Measurements from ENCODE around the gene RPL22.

RPL22 gene

DNA sequence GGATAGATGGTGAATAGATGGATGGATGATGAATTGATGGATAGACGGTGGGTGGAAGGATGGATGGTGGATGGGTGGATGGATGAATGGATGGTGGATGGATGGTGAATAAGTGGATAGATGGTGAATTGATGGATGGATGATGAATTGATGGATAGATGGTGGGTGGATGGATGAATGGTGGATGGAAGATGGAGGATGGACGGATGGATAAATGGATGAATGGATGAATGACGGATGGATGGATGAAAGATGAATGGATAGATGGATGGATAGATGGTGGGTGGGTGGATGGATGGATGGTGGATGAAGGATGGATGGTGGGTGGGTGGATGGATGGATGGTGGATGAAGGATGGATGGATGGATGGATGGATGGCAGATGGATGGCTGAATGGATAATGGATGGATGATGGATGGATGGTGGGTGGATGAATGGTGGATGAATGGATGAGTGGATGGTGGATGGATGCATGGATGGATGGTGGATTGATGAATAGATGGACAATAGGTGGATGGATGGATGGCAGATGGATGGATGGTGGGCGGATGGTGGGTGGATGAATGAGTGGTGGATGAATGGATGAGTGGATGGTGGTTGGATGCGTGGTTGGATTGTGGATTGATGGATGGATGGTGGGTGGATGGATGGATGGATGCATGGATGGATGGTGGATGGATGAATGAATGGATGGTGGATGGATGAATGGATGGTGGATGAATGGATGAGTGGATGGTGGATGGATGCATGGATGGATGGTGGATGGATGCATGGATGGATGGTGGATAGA, 24.6 kb downstream of the RPL22 start:
- no peak for DNase-seq (ENCODE audit: low read depth in 2 of 2)

DNA sequence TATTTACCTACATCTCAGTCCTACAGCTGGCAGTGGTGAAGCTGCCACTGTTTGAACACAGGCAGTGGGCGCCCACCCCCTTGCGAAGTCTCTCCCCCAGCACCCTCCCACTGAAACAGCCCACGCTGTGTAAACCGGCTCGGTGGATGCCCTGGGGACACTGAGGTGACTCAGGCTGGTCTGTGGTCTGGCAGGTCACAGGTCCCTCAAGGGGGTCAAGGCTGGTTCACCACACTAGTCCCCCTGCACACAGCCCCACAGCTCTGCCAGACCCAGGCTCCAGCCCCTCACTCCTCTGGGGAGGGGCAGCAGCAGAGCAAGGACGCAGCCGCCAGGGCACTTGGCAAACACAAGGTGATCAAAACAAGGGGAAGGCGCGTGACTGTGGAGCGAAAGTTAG, 26.8 kb downstream of the RPL22 start:
- no peak for DNase-seq (ENCODE audit: low read depth in 2 of 2)

DNA sequence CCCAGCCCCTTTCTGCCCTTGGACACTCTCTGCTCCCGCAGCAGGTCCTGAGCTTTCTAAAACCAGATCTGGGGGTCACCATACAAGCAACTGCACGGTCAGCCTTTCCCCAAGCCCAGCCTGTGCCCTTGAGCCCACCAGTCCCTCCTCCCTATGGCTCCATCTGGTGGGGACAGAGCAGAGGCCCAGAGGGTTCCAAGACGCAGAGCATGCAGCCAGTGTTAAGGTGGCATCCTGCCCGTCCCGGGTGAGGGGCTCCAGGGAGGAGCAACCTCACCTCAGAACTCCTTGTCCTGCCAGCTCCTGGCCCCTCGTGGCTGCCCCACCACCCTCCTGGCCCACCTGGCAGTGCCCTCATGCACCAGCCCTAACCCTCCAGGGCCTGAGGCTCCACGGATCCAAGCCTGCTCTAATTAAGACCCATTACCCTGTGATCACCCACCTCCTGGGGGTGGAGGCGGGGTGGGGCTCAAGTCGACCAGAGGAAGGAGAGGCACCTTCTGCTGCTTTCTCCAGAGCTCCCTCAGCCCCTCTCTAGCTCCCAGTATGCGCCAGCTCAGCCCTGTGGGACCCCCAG, 27.8 kb downstream of the RPL22 start:
- no peak for DNase-seq (ENCODE audit: low read depth in 2 of 2)

DNA sequence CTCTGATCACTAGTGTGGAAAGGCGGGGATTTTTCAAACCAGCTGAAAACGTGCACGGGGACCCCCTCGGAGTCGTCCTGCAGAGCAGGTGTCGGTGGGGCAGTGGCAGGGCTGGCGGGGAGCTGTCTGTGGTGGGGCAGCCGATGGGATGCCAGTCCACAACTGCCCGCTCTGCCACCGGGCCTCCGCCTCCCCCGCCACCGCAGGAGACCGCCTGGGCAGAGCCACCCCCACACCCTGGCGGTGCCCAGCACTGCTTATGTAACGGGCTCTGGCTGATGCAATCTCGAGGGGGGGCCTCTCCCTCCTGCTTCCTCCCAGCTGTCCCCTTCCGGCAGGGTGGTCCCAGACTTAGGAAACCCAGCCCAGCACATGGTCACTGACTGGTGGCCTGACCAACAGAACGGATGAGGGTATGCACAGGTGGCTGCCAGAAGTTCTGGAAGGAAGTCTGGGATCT, 28.6 kb downstream of the RPL22 start:
- DNase-seq (ENCODE audit: low read depth in 2 of 2) = no peak

DNA sequence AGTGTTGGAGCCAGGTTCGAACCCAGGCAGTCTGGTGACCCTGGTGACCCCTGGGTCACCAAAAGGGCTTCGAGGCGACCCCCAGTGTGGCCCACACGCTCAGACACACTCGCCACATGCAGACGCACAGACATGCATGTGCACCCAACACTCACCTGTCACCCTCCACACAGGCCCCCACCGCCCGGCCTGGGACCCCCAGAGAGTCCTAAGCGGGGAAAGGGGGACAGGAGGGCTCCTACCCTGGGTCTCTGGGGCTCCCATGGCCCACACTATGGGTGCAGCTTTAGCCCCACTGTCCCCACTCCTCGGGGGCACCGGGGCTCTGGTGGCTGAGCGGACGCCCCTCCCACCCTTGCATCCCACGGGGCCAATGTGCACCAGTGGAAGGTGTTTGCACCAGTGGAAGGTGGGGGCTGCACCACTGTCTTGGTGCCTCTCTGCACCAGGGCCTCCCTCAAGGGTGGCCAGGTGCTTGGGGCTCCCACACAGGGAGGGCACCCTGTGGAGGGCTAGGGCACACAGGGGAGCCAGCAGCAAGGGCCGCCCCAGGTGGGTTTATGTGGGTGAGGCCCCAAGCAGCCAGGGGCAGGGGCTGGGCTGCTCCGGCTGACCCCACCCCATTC, 29.2 kb downstream of the RPL22 start:
- DNase-seq (ENCODE audit: low read depth in 2 of 2) = no peak

DNA sequence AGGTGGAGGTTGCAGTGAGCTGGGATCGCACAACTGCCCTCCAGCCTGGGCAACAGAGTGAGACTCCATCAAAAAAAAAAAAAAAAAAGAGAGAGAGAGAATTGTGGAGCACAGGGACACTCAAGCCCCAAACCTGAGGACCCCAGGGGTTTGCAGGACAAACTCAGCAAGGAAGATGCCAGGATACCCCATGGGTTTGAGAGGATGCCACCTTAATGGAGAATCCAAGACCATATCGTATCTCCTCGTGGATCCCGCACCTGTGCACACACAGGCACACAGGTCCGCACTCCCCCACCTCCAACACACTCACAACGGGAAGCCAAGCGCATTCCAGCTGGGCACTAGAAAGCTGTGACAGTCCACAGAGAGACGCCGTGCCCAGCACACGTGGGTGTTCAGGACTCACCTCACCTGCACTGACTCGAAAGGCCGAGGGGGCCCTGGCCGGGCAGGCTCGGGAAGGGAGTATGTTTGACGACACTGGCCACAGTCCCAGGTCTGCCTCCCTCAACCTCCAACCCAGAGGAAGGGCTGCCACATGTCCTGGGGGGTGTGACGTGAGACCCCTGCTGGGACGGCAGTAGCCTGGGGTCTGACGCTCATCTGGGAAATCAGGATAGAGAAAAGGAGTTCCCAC, 30.3 kb downstream of the RPL22 start:
- no peak for DNase-seq (ENCODE audit: low read depth in 2 of 2)

DNA sequence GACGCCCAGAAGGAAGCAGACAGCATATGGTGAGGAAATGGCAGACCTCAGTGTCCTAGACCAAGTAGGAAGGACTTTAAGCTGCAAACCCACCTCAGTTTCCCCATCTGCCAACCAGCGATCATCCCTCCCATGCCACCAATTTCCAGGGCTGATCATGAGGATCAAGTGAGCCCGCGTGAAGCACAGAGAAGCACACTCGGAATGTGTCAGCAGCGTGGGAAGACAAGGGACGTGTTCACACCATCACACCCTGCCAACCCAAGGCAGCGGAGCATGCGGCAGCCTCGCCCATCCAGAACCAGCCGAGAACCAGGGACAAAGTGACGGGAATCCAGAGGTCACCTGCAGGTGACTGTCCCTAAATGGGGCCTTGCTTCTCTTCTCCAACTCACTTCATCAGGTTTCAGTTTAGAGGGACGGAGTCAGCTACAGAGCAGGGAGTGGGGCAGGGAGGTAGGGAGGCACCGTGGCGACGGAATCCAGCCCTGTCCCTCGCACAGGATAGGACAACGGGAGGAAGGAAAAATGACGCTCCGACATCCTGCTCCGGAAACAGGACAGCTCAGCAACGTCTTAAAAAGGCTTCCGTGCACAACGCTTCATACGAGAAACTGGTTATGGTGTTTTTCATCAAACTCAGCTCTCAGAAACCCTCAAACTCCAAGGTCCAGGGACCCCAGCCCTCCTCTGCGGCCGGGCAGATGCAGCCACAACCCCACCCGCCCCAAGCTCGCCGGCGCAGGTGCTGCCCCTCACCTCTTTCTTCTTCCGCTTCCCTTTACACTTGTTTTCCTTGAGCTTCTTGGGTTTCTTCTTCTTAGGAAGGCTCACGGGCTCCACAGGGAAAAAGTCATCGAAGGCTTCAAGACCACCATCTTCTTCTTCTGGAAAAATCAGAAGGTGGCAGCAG, 31.7 kb downstream of the RPL22 start:
- DNase-seq (ENCODE audit: low read depth in 2 of 2) = no peak

DNA sequence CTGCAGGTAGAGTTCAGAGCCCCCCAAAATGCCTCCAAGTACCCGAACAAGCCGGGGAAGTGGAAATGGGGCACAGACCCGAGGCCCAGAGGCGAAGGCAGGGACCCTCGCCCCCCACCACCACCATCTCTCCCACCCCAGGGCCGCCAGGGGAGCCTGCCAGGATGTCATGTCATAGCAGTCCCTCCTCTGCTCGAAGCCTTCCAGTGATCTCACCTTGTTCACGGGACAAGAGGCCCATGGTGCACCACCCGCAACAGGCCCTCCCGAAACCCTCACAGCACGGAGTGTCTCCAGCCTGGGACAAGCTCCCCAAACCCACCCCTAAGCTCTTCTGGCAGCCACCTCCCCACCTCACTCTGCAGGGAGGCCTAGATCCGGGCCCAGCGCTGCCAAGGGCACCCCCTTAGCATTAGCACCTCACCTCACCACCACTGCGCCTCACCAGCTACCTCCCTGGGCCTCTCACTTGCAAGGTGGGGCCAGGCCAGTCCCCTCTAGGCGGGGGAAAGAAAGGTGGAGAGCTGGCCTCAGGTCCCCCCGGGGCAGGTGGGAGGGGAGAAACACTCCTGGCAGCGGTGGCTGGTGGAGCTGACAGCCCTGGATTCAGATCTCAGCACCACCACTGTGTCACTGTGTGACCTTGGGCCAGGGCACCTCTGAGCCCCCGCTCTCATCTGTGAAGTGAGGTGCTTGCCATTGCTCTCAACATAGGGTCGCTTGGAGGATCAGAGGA, 32.6 kb downstream of the RPL22 start:
- DNase-seq (ENCODE audit: low read depth in 2 of 2) = no peak

DNA sequence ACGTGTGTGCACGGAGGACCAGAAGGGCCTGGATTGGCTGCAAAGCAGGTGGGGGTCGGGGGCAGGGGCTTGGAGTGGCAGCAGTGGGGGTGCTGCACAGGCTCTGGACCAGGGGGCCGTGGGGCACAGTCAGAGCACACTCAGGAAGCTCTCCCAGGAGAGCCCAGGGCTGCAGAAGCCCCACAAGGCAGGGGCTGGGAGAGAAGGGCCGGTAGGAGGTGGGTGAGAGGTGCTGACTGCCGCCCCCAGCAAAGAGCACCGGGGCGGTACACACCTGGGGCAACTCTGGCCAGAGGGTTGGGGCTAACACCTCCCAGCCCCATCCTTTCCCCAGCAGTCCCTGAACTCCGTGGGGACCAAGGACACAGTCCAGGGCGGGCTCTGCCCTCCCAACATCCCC, 33.2 kb downstream of the RPL22 start:
- no peak for DNase-seq (ENCODE audit: low read depth in 2 of 2)

DNA sequence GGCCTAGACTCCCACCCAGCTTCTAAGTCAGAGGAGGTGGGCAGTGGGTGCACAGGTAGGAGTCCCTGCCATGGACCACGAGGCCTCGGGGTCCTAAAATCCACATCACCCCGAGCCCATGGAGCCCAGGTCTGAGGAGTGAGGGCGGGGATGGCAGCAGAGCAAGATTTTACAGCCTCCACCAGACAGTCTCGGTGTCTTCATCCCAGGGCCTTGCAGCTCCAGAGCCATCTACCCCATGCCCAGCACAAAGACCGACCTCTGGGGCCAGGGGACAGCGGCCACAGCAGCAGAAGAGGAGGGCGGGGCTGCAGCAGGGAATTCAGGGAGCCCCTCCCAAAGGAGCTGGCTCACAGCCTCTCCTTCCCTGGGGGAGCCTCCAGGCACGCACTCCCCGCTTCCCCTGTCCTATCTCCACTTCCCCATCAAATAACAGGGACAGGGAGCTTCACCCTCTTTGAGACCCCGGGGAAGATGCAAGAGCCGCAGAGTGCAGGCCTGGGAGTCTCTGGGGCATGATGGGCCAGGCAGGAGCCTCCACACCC, 33.9 kb downstream of the RPL22 start:
- no peak for DNase-seq (ENCODE audit: low read depth in 2 of 2)

DNA sequence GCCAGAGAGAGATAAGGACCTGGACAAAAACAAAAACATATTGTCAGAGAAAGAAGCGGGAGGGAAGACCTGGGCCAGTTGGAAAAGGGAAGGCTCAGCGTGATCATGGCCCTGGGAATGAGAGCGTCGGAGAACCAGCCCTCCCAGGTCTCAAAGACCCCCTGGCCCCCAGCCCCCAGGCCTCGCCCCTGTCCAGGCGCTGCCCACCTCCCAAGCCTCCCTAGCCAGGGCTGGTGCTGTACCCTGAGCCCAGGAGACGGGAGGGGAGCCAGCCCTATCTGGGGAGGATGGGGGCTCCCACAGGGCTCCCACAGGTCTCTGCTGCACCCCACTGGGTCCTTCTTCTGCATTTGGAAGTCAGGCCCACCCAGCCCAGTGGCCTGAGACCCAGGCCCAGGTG, 34.4 kb downstream of the RPL22 start:
- DNase-seq (ENCODE audit: low read depth in 2 of 2) = no peak

DNA sequence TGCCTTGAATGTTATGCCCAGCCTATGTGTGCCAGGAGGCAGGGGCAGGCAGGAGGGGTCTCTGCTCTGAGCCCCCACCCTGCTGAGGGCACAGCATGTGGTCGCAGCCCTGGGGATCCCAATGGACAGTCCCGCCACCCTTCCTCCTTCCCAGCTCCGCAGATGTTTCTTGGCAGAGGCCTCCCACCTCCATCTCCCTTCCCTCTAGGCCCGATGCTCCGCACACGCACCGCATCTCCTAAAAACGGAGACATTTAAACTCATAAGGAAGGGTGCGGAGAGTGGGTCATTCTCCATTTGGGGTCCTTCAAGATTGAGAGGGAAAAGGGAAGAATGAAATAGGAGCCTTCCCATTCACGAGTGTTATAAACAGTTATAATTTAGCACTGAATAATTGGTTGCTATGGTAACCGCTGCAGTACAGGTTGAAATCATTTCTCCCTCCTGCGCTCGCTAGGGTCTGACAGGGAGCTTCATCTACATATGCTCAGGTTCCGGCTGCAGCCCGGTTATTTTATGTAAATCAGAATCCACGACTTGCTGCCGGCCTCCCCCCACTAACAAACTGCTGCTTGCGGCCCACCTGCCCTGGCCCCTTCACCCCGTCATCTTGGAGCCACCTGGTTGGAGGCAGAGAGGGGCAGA, 35.3 kb downstream of the RPL22 start:
- DNase-seq (ENCODE audit: low read depth in 2 of 2) = no peak

DNA sequence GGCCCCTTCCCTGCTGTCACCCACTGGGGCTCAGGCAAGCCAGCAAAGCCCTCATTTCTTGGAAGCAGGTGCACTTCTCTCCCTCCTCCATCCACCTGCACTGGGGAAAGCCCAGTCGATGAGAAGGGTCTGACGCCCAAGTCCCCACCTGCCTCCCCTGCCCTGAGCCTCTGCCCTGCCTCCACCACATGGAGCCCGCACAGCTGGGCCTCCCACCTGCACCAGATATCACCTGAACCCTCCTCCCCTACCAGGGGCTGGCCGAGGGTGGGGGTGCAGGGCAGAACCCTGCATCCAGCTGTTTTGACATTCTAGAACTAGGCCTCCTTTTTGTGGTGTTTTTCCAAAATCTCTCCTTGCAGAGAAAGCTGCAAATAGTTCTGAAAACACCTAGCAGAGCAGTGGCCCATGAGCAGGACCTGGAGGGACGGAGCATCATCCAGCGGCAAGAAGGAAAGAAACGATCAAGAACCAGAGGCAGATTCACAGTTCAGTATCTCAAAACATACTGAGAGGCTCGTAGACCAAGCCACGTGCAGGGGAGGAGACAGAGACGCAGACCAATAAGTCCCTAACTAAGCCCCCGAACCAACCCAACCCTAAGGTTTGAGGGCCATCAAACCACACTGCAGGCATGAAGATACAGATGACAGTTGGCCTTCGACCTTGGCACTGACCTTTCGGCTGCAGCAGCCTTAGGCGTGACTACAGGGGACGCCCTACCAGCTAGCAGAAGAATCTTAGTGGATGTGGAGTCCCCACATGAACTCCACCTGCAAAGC, 36.0 kb downstream of the RPL22 start:
- no peak for DNase-seq (ENCODE audit: low read depth in 2 of 2)

DNA sequence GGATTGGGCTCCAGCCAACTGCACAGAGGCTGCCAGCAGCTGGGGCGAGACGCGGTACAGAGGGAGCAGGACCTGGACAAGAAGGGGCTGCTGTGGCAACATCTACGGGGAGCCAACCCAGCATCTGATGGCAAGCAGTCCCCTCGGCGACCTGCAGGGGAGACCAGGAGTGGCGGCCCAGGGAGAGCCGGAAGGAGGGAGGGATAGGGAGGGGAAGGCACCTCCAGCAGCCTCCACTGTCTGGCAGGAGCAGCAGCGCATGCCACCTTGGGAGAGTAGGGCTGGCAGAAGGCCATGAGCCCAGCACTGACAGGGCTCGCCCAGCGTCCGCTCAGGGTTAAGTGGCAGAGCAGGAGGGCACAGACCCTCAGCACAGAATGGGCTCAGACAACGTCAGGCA, 36.6 kb downstream of the RPL22 start:
- no peak for DNase-seq (ENCODE audit: low read depth in 2 of 2)

DNA sequence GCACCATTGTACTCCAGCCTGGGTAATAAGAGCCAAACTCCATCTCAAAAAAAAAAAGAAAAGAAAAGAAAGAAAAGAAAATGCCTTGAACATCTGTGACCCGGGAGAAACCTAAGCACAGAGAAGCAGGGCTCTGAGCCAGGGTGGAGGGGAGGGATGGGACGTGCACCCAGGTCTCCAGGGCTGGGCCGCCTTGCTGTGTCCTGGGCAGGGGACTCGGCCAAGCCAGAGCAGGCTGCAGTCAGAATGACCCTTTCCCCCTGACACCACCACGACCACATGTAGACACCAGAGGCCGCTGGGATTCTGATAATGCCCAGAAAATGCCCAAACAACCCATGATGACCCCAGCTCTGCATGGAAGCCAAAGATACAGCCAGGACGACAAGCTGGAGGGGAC, 37.1 kb downstream of the RPL22 start:
- no peak for DNase-seq (ENCODE audit: low read depth in 2 of 2)

DNA sequence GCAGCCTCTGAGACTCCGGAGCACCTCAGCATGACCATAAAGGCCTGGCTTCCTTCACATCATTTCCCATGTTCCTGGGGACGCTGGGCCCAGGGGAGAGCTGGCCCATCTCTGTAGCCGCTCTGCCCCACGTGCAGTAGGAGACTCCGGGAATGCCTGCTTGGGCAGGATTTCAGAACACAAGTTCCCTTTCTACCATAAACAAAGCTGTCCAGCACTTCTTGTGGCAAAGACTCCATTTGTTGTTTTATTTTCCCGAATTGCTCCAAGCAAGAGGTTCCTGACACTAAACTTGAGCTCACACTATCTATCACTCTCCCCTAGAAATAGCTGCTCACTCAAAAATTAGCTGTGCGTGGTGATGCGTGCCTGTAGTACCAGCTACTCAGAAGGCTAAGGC, 41.2 kb downstream of the RPL22 start:
- no peak for DNase-seq (ENCODE audit: low read depth in 2 of 2)

DNA sequence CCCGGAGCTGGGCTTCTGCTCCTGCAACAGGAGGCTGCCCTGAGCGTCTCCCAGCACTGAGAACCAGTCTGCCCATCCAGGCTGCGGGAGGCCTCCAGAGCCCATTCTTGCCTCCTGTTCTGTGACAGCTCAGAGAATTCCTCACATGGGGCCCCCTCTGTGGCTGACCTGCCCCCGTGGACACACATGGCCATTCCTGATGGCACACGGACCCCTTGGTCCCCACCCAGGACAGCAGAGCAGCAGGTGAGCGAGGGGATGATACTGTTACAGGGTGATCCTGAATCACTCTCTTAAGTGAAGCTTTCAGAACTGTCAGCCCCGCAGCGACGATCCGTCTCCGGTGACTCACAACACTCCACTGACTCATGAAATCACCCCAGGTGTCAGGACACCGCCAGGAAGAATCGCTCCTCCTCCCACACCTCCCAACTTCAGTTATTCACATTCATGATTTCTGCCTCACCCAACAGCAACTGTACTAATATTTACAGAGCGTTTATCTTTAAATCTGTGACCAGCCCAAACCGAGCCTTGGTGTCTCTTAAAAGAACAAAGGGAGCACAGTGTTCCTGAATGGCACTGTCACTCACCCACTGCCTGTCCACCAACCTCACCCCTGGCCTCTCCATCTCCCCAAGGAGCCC, 41.7 kb downstream of the RPL22 start:
- DNase-seq (ENCODE audit: low read depth in 2 of 2) = no peak

DNA sequence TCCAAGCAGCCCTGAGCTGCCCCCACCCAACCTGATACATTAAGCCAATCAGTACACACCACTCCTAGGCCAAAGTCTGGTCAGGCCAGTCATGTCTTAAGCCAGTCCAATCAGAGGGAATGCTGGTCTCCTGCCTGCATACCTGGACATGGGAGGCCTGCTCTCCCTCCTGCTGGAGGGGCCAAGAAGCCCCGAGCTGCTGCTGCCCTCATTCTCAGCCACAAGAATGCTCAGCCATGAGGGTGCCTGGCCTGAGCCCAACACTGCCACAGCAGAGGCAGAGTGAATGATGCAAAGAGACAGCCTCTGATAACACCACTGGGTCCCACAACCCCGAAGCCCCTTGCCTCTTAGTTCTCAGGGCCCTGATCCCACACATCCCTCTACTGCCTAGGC, 42.3 kb downstream of the RPL22 start:
- DNase-seq (ENCODE audit: low read depth in 2 of 2) = no peak

Data from stimulated activated CD4-positive, alpha-beta T cell treated with anti-CD3 and anti-CD28 coated beads, Interleukin-1b, Interleukin-23, amount 100 ng/mL, for 4 hours (primary cell).